Ishikawa (cell line): Measurements from ENCODE around the gene CD300LG.

ENCODE experiments used
- CEBPB ChIP-seq: IDR thresholded peaks from 2 replicates; pipeline ENCODE4 v1.6.1; 2012
- CREB1 ChIP-seq: IDR thresholded peaks from 2 replicates; pipeline ENCODE4 v1.6.1; 2012; ENCODE audit warnings: low read depth
- EGR1 ChIP-seq: IDR thresholded peaks from 2 replicates; pipeline ENCODE4 v1.6.1; 2012
- EP300 ChIP-seq: IDR thresholded peaks from 2 replicates; pipeline ENCODE4 v1.6.1; 2012; ENCODE audit warnings: borderline replicate concordance
- FOXM1 ChIP-seq: IDR thresholded peaks from 2 replicates; pipeline ENCODE4 v1.6.1; 2012; ENCODE audit warnings: low read depth, borderline replicate concordance
- NFIC ChIP-seq: IDR thresholded peaks from 2 replicates; pipeline ENCODE4 v1.6.1; 2012
- RAD21 ChIP-seq: IDR thresholded peaks from 2 replicates; pipeline ENCODE4 v1.6.1; 2012; ENCODE audit warnings: low read depth
- REST ChIP-seq: IDR thresholded peaks from 2 replicates; pipeline ENCODE4 v1.6.1; 2012; ENCODE audit warnings: low read depth, mild to moderate bottlenecking
- TAF1 ChIP-seq: IDR thresholded peaks from 2 replicates; pipeline ENCODE4 v1.6.1; 2012; ENCODE audit warnings: low read depth, mild to moderate bottlenecking
- TCF12 ChIP-seq: IDR thresholded peaks from 2 replicates; pipeline ENCODE4 v1.6.1; 2012; ENCODE audit warnings: low read depth
- TEAD4 ChIP-seq: IDR thresholded peaks from 2 replicates; pipeline ENCODE4 v1.6.1; 2012
- USF1 ChIP-seq: IDR thresholded peaks from 2 replicates; pipeline ENCODE4 v1.6.1; 2012
- YY1 ChIP-seq: IDR thresholded peaks from 2 replicates; pipeline ENCODE4 v1.6.1; 2012; ENCODE audit warnings: low read depth
- ZBTB7A ChIP-seq: IDR thresholded peaks from 2 replicates; pipeline ENCODE4 v1.6.1; 2012; ENCODE audit warnings: low read depth
- TF ChIP-seq, protein P1 (sequence below): IDR thresholded peaks from 2 replicates; pipeline ENCODE4 v1.6.1; 2012

Gene CD300LG

GRCh38 chr17:43814714-43815113 lies 32.3 kb upstream of the CD300LG start:
- TF ChIP-seq EGR1 = no peak
- TF ChIP-seq NFIC = no peak
- no peak for TF ChIP-seq CREB1

GRCh38 chr17:43816336-43817320 lies 30.3 kb upstream of the CD300LG start:
- TF ChIP-seq TCF12 (no peak), CREB1 (no peak), USF1 (no peak), NFIC (no peak), REST (no peak), ZBTB7A (no peak), CEBPB (no peak), FOXM1 (no peak), TAF1 (no peak)
- TF ChIP-seq, protein P1, sequence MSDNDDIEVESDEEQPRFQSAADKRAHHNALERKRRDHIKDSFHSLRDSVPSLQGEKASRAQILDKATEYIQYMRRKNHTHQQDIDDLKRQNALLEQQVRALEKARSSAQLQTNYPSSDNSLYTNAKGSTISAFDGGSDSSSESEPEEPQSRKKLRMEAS = no peak

GRCh38 chr17:43817826-43818225 lies 29.1 kb upstream of the CD300LG start:
- TF ChIP-seq ZBTB7A (no peak), TCF12 (no peak), NFIC (no peak), EGR1 (no peak), EP300 (no peak), REST (no peak), TEAD4 (no peak), FOXM1 (no peak), CEBPB (no peak), CREB1 (no peak), USF1 (no peak), RAD21 (no peak), TAF1 (no peak), YY1 (no peak)
- TF ChIP-seq, protein P1 = no peak

- TF ChIP-seq NFIC (no peak), RAD21 (no peak), CEBPB (no peak), EGR1 (no peak), EP300 (no peak), CREB1 (no peak), TCF12 (no peak), YY1 (no peak), USF1 (no peak), REST (no peak), FOXM1 (no peak), TAF1 (no peak), ZBTB7A (no peak), TEAD4 (no peak)
- TF ChIP-seq, protein P1 = no peak
These were observed 28.0 kb upstream of the CD300LG start for GRCh38 chr17:43818966-43819365.
